GM21576 (cell line): ENCODE results near the gene LGI2.
"Not testable (repeated sequence)": the region's sequence is repeated elsewhere in the genome, so short reads cannot be mapped to it uniquely, and the experiment has no call there.

Experiments used
- ATAC-seq: cut with Tn5 transposase; IDR thresholded peaks from one replicate; pipeline ENCODE4 v1.9.1; 2021; ENCODE audit warnings: mild to moderate bottlenecking, moderate library complexity; ENCODE audit not compliant: unreplicated experiment

Gene LGI2

DNA sequence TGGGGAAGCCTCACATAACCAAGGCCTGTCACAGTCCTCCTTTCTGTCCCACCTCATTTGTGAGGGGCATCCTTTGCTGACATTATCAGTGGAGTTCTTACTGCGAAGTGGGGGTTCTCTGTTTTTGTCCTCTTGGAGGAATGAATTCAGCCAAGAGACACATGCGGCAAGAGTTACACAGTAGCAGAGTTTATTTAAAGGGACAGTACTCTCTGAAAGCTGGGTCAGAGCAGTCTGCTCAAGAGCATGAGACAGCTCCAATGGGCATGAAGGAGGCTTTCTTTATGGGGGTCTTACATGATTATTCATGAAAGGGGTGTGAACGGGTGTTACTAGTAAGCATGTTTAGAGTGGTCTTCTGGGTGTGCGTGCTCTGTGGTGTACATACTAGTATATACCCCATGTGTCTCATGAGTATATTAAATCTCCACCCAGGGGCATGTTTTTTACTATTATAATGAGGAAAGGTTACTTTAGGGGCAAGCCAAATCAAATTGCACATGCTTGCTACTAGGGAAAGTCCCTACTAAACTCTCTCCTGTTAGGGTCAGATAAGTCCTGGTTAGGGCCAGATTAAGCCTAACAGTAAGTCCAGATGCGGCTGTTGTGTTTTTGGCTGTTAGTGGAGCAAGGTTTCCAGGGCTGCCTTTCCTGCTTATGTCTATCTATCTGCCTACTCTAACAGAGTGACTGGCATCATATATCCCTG is 19.8 kb upstream of the LGI2 start:
- no peak for ATAC-seq

DNA sequence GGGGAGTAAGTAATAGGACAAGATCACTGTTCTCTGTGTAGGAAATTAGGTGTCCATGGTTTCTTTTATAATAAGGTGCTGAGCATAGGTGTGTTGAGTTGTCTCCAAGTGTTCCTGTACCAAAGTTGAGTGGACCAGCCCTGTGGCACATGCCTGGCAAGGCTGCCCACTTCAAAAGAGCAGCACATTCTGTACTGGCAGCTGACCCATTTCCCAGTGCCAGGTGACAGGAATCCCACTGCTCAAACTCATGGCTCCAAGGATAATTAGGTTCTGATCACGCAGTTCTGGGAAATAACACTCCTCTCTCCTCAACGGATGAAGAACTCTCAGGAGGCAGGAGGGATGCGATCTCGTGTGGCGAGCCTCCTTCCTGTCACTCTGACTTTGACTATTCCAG is 12.8 kb upstream of the LGI2 start:
- ATAC-seq = no peak

DNA sequence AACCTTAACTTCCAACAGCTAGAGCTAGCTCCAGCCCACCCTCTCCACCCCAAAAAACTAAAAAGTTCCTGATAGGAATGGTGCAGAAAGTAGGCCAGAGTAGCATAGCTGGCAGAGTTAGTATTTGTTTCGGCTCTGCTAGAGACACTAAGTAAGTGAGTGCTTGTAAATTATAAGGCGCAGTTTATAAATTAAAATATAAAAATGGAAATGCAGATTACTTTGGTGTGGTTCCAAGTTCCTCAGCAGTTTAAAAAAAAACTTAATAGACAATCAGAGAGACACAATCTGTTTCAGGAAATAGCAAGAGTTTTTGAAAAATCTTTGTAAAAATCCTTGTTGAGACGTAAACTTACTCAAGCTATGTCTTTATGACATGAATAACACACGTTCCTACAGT is 2.8 kb upstream of the LGI2 start:
- ATAC-seq = no peak

DNA sequence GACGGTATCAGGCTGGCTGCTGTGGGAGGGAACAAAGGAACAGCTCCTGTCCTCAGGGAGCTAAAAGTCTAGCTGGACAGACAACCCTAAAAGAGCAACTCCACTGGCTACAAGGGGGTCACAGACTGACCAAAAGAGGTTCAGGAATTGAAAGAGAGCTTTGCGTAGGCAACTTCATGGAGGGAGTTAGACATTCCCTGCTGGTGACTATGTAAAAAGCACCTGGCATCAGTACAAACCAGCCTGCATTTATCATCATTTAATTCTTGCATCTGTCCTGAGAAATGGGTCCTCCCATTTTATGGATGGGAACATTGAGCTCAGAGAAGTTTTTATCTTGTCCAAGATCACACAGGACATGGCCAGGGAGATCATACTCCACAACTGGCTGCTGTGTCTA is 1.4 kb upstream of the LGI2 start:
- ATAC-seq = no peak

DNA sequence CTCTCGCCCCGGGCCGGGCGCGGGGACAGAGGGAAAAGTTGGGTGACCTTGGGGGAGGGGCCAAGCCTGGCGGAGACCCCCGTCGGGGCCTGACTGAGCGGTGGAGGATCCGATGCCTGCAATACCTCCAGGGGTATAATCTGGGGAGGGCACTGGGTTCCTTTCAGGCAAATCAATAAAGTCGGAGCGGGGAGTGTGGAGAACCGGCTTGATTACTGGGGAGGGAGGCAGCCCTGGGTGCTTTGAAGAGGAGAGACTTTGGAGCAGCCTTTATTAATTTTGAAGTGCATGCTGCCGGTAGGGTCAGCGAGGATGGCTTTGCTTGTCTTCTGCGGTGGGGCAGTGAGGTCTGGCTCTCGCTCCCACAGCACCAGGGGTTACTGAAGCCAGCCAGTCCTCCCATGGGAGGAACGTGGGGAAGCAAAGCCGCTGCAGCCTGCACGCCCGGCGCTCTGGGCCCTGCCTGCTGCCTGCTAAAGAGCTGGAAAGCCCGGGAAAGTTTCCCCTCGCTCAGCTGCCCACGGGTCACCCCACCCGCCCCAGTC is 403 bp upstream of the LGI2 start:
- no peak for ATAC-seq

DNA sequence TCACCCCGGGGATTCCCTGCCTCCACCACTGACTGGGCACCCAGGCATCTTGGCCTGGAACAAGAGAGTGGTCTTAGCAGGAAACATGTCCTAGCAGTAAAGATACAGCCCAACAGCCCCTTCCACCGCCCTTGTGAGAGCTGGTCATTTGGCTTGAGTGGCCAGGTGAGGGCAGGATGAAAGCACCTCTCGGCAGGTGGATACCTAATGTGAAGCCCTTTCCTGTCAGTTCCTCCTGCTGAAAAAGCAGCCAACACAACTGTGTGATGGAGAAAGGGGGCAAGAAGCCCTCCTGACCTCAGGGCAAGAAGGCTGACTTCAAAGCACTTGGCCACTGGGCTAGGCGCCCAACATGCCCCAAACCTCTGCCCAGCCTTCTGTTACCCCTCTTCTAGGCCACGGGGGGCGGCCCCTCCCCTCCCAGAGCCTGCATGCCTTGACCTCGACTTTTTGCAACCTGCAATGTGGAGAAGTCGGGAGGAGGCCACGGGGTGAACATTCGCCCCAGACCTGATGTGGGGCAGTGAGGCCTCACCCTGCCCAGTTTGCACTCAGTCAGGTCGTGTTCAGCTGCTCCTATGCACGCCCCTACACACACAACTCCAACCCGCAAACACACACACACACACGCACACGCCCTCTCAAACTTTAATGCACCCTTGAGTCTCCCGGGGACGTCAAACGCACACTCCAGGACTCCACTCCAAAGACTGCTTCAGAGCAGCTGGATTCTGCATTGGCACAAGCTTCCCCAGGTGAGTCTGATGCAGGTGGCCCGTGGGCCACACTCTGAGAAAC is 1.1 kb downstream of the LGI2 start:
- no peak for ATAC-seq

DNA sequence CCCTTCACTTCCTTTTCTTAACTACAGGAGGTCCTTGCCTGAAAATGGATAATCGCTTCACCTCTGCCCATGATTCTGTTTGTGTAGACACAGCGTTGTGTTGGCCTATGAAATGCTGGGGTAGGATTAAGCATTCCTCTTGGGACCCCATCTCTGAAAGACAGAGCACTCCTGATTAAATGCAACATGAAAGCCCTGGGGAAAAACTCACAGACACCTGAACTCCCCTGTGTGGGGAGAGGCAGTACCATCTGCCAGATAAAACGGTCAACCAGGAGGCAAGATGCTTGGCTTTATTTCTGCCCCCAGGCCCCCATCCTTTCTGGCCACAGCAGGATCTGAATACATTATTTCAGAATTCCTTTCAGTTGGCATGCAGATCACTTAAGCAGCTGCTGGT is 1.9 kb downstream of the LGI2 start:
- ATAC-seq = no peak

DNA sequence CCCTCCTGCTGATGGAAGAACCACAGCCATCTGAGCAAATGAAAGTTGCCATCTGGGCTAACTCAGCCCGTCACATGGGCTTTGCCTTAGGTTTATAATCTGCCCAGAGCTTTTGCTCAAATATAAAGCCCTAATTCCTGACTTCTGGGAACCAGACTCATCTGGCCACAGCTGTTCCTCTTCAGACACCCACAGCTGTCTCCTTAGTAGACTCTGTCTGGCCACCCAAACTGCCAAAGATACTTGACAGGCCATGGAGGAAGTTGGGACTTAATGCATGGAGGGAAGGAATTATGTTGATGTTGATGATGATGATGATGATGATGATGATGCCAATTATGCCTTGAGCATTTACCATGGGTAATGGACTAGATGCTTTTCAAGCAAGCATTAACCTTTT is 8.0 kb downstream of the LGI2 start:
- ATAC-seq = no peak

DNA sequence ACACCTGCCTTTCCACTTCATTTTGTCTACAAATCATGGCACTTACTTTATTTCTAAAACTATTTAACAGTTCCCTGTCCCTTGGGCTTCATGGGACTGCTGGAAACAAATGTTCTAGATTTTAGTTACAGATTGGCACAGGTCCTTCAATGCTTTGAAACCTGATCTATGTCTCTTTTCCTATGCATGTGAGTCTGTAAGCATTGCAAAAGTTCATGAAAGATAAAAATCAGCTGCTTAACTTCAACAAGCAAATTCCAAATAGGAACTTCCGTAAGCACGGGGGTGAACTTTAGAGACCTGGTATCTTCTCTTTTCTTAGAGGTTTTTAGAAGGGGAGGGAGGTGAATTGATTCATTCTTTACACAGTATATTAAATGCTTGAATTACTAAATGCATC is 9.5 kb downstream of the LGI2 start:
- no peak for ATAC-seq

DNA sequence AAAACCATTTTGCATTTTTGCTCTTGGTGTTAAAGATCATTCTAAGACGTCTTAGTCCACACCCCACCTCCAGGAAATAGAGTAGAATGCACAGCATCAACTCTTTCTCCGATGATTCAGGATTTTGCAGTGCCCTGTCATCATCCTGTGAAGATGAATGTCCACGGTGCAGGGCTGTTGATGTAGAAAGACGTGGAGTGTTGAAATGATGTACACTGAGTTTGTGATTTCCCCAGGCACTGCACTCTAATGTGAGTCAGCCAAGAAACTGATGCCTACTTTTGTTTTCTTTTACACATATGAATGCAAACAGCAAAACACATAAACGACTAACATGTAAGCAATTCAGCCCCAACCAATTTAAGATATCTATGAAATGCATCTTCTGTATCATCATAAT is 10.5 kb downstream of the LGI2 start:
- ATAC-seq = no peak

DNA sequence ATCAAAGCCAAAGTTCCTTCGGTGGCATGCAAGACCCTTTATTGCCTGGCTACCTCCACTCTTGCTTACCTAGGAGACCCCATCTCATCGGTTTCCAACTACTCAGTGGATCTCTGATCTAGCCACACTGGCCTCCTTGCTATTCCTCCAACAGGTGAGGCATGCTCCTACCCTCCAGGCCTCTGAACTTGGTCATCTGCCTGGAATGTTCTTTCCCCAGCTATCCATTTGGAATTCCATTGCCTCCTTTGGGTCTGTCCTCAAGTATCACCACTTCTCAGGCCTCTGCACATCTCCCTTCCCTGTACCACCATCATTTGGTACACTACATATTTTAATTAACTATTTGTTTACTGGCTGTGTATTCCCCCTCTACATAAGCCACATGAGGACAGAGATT is 11.2 kb downstream of the LGI2 start:
- ATAC-seq = no peak

DNA sequence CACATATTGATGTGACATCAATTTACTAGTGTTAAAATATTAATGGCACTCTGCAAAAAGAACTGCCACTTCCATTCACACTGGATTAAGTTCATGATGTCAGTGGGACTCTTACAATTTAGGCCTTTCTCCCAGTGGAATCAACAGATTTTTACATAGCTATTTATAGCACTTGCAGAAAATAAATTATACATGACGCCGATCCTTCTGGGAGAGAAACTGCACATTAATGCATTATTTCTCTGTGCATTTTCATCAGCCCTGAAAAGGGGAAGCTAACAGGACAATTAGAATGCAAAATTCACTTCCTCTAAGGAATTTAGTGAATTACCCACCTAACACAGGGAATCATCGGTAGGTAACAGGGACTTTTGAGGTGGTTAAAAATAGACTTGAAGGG is 15.7 kb downstream of the LGI2 start:
- ATAC-seq = no peak

DNA sequence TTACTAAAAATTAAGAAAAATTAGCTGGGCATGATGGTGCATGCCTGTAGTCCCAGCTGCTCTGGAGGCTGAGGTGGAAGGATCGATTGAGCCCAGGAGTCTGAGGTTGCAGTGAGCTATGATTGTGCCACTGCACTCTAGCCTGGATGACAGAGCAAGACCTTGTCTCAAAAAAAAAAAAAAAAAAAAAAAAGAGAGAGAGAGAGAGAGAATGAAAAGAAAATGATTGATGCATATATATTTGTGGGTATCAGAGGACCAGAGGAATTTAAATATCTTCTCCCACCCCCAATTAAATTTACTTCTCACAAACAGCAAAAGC is 16.1 kb downstream of the LGI2 start:
- not testable (repeated sequence) for ATAC-seq

DNA sequence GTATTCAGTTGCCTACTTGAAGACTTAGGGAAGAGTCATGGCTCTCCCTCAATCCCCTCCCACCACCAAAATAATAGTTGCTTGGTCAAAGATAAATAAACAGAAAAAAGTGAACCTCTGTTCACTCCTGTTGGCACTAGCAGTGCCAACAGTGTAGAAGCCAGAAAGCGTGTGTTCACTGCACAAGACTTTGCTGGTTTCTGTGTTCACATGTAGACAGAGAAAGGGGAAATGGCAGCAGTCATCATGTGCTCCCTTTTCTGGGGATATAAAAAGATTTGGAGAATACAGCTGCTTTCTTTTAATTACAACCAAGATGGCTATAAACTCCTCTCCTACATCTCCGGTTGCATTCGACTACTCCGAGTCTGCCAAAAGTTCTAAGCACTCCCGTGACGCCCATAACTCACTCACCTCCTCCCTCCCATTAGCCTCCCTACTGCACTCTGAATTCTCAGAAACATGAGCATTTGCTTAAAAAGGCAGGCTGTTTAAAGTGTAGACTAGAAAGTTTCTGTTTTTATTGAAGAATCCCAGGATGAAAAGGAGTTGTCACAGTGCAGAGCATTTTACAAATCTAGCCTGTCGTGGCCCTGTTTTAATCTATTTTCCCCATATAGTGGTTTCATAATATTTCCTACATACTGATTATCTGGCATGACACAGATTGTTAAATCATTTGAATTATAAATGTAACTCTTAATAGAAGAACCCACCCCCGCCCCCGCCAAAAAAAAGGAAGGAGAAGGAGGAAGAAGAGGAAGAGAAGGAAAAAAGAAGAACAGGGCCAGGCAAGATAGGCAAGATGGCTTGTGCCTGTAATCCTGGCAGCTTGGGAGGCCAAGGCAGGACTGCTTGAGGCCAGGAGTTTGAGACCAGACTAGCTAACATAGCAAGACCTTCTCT is 16.7 kb downstream of the LGI2 start:
- ATAC-seq = no peak

DNA sequence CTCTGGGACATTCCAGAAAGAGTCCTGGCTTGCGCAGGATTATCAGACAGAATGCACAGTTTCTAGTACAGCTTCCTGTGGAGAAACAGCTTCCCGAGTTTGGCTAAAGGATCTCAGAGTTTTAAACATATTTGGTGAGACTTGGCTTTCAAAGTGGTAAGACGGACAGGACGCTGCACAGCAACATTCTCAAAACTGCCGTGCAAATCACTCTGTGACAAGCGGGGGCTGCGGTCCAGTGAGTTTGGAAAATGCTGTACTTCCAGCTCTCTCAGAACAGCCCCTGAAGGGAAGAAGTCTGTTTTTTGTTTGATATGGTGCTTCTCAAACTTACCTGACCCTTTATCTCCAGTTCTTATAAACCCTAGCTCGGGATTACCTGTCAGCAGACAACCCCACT is 18.1 kb downstream of the LGI2 start:
- ATAC-seq = no peak

DNA sequence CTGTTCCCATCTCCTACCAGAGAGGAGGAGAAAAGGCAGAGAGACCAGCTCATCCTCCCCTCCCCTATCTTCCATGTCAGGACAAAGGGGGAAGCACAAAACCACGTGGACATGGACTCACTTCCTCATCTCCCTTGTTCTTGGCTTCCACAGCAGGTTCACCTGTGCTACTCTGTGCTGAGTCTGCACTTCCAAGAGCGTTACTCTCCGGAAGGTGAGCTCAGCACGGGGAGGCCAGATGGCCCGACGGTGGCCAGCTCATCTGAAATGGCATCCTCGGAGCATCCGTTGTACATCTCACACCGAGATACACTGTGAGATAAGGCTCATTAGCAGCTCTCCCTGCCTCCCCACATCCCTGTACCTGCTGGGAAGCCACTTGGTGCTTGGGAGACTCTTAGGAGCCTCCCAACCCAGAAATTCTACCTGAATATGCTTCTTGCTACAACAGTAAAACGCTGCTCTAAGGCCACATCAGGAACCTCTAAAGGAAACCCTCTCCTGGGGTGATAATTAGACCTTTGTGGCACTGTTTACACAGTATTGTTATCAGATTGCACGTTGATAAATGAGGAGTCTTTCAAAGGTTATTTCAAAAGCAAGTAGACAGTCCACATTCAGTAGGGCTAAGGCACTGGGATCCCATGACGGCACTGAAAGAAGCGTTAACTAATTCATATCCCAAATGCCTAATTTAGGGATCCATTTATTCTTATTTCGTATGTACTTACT is 19.4 kb downstream of the LGI2 start:
- no peak for ATAC-seq

DNA sequence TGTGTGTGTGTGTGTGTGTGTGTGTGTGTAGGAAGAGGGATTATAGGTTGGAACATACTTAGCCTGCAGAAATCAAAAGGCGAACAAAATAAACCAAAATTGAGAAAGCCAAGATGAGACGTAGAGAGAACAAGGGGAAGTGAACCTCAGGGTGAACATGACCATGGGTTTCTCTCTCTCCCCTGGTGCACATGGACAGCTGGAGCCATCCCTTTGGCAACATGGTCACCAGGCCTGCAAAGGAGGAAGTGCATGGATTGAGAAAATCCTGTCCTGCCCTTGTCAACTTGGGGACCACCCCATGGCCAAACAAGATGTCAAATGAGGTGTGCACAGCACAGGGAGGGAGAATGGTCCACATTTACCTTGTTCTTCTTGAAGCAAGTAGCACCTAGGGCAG is 23.1 kb downstream of the LGI2 start:
- ATAC-seq = no peak

DNA sequence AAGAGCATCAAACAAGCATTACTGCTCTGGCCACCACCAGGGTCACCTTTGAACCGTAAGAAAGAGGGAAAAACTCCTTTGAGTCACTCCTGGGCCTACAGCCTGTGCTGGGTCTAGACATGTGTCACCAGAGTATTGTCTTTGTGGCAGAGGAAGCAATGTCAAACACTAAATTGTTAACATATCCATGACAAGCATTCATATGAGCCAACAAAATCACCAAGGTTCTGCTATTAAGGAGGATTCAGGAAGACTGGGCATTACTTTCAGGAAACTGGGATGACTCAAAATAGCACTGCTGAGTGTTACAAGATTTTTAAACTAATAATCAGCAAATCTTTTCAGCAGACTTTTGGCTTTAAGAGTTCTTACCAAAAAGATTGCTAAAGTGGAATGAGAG is 28.1 kb downstream of the LGI2 start:
- ATAC-seq = no peak

DNA sequence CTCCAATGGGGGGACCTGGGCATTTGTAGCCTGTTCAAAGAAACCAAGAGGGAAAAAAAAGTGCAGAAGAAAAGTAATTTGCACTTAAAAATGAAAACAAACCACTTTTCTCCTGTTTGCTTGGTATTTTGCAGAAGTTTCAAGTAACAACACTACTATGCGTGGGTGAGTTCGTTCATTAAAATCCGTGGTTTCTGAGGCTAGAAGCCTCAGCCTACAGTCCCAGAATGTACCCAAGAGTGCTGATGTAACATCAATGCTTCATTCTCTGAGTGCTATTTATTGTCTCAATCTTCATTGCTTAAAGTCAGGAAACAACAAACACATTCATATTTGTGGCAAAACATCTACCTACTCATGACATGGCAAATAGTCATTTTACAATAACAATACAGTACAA is 29.2 kb downstream of the LGI2 start:
- no peak for ATAC-seq

DNA sequence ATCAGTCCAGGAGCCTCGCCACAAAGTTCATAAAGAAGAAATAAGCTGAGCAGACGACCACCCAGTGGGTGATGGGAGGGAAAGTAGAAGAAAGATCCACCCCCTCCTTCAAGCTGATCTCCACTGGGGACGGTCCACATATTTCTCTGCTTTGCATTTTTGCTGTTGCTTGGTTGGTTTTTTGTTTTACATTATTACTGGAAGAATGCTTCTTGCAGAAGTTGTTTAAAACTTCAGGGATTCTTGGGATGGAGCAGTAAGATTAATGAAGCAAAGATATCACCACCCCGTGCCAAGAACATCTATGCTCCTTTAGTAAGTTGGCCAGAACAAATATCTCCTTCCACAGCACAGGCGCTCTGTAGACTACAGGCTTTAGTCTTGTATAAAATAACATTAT is 30.1 kb downstream of the LGI2 start:
- ATAC-seq = no peak
